Stomach smooth muscle (tissue), 2 donors: Measurements from ENCODE around the gene SHISA3.
"Not testable (repeated sequence)": the region's sequence is repeated elsewhere in the genome, so short reads cannot be mapped to it uniquely, and the experiment has no call there.

Experiments
- H3K27ac ChIP-seq: one replicate; pipeline ENCODE4 v1.7.0; 2013; ENCODE audit warnings: mild to moderate bottlenecking, low read length, inconsistent platforms
- H3K27me3 ChIP-seq, 2 donors: one replicate each; pipeline ENCODE4 v1.7.0; 2013; ENCODE audit warnings: low read length in 2 of 2; ENCODE audit not compliant: insufficient read depth in 2 of 2, control insufficient read depth in 1 of 2
- H3K36me3 ChIP-seq, 2 donors: one replicate each; pipeline ENCODE4 v1.7.0; 2013; ENCODE audit warnings: low read length in 2 of 2; ENCODE audit not compliant: control insufficient read depth in 2 of 2, insufficient read depth in 2 of 2
- H3K4me1 ChIP-seq: one replicate; pipeline ENCODE4 v1.7.0; 2013; ENCODE audit warnings: low read length; ENCODE audit not compliant: control insufficient read depth, insufficient read depth
- H3K4me3 ChIP-seq, 2 donors: one replicate each; pipeline ENCODE4 v1.7.0; 2013; ENCODE audit warnings: low read length in 2 of 2
- H3K9ac ChIP-seq, 2 donors: one replicate each; pipeline ENCODE4 v1.7.0; 2013; ENCODE audit warnings: low read length in 2 of 2, mild to moderate bottlenecking in 1 of 2
- H3K9me3 ChIP-seq, 2 donors: one replicate each; pipeline ENCODE4 v1.7.0; 2013; ENCODE audit warnings: low read length in 2 of 2; ENCODE audit not compliant: control insufficient read depth in 2 of 2
- donor health status: healthy.
- donor health status: Pancreatic carcinoma.

Gene SHISA3

DNA sequence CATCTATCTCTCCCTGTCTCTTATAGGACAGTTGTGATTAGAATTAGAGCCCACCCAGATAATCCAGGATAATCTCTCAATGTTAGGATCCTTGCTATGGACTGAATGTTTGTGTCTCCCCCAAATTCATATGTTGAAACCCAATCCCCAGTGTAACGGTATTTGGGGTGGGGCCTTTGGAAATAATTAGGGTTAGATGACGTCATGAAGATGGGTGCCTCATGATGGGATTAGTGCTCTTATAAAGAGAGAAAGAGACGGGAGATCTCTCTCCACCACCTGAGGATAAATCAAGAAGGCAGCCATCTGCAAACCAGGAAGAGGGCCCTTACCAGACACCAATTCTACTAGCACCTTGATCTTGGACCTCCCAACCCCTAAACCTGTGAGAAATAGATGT, 33.7 kb upstream of the SHISA3 start:
- Histone ChIP-seq H3K9ac (no peak overlapping the region), H3K27ac (no peak overlapping the region), H3K4me3 (no peak overlapping the region), H3K4me1 (no peaks in the 10 kb centered on the region), H3K9me3 (peaks cover 0 to 5% of the 10 kb centered on the region in 2 donors), H3K27me3 (no peaks in the 10 kb centered on the region), H3K36me3 (no peaks in the 10 kb centered on the region)

GRCh38 chr4:42364266-42365053, 32.8 kb upstream of the SHISA3 start:
- no peak overlapping the region for H3K4me3 ChIP-seq
- no peak overlapping the region for H3K27ac ChIP-seq
- H3K9ac ChIP-seq = no peak overlapping the region
- H3K9me3 ChIP-seq = peaks cover 0 to 5% of the 10 kb centered on the region in 2 donors
- no peaks in the 10 kb centered on the region for H3K4me1 ChIP-seq
- no peaks in the 10 kb centered on the region for H3K27me3 ChIP-seq
- H3K36me3 ChIP-seq = no peaks in the 10 kb centered on the region

DNA sequence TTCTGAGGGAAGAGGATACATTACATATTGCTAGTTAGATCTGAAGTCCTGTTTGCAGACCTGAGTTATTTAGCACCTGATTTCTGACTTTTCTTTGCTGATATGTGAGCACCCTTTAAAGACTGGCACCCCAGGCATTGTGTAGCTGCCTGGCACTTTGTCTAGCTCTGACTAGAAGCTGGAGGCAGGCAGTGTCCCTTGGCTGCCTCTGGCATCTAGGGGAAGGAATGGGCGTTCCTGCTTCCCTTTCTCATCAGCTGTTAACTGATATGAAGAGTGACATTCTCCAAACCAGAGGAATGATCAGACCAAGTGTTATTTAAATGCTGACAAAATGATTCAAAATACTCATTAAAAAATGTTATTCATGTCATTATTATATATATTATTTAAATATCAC, 30.3 kb upstream of the SHISA3 start:
- H3K4me3 ChIP-seq = no peak overlapping the region
- peaks cover 0 to 5% of the 10 kb centered on the region in 2 donors for H3K9me3 ChIP-seq
- no peak overlapping the region for H3K27ac ChIP-seq
- H3K9ac ChIP-seq = no peak overlapping the region
- H3K4me1 ChIP-seq = no peaks in the 10 kb centered on the region
- no peaks in the 10 kb centered on the region for H3K27me3 ChIP-seq
- H3K36me3 ChIP-seq = no peaks in the 10 kb centered on the region

DNA sequence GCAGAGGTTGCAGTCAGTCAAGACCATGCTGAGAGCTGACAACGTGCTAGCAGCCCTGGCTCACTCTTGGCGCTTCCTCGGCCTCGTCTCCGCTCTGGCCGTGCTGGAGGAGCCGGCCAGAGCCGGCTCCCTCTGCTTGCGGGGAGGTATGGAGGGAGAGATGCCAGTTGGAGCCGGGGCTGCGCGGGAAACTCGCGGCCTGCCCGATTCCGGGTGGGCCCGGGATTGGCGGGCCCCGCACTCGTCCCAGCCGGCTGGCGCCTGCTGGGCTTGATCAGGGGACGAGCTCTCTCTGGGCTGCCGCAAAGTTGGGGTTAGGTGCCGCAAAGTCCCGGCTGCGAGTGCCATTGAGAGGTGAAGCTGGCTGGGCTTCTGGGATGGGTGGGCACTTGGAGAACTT, 27.8 kb upstream of the SHISA3 start:
- H3K4me3 ChIP-seq = no peak overlapping the region
- no peak overlapping the region for H3K9ac ChIP-seq
- H3K9me3 ChIP-seq = no peaks in the 10 kb centered on the region
- H3K27ac ChIP-seq = no peak overlapping the region
- no peaks in the 10 kb centered on the region for H3K4me1 ChIP-seq
- no peaks in the 10 kb centered on the region for H3K36me3 ChIP-seq
- H3K27me3 ChIP-seq = no peaks in the 10 kb centered on the region

- Histone ChIP-seq H3K4me1 (no peaks in the 10 kb centered on the region), H3K9ac (no peak overlapping the region), H3K27ac (no peak overlapping the region), H3K9me3 (no peaks in the 10 kb centered on the region), H3K4me3 (no peak overlapping the region), H3K36me3 (no peaks in the 10 kb centered on the region), H3K27me3 (no peaks in the 10 kb centered on the region)
Observed at GRCh38 chr4:42371305-42372252, 25.7 kb upstream of the SHISA3 start.

DNA sequence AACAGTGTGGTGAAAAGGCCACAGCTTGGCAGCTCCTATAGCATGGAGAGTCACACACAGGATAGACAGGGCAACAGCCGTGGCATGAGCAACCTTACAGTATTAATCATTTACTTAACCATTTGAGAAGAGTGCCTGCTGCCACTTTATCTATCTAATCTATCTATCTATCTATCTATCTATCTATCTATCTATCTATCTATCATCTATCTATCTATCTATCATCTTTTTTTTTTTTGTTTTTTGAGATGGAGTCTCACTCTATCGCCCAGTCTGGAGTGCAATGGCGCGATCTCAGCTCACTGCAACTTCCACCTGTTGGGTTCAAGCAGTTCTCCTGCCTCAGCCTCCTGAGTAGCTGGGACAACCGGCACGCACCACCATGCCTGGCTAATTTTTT, 25.0 kb upstream of the SHISA3 start:
- not testable (repeated sequence) for H3K27me3 ChIP-seq, H3K36me3 ChIP-seq

DNA sequence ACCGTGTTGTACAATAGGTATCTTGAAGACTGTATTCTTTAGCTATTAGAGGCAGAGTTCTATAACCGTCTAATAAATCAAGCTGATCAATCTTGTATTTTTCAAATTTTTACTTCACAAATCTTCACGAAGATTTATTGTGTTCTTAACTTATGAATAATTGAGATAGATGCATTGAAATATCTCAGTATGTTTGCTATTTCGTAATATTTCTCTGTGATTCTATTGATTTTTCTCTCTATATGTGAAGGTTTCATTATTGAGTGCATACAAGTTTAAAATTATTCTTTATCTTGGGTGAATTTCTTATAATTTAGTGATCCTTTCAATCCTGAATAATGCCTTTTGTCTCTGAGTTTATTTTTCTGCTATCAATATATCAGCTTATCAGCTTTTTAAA, 19.8 kb upstream of the SHISA3 start:
- H3K9me3 ChIP-seq = no peaks in the 10 kb centered on the region
- no peaks in the 10 kb centered on the region for H3K4me1 ChIP-seq
- H3K27me3 ChIP-seq = peaks cover 0 to 2% of the 10 kb centered on the region in 2 donors
- no peak overlapping the region for H3K4me3 ChIP-seq
- H3K27ac ChIP-seq = no peak overlapping the region
- no peak overlapping the region for H3K9ac ChIP-seq
- H3K36me3 ChIP-seq = no peaks in the 10 kb centered on the region

More for the DNA sequence above, 25.0 kb upstream of the SHISA3 start:
- not testable (repeated sequence) for H3K4me3 ChIP-seq, H3K27ac ChIP-seq, H3K4me1 ChIP-seq, H3K9me3 ChIP-seq, H3K9ac ChIP-seq

- Histone ChIP-seq H3K27ac (no peak overlapping the region), H3K4me3 (no peak overlapping the region), H3K9ac (no peak overlapping the region), H3K4me1 (no peaks in the 10 kb centered on the region), H3K27me3 (peaks cover 0 to 2% of the 10 kb centered on the region in 2 donors), H3K9me3 (no peaks in the 10 kb centered on the region), H3K36me3 (no peaks in the 10 kb centered on the region)
Observed at GRCh38 chr4:42381666-42382065, 15.6 kb upstream of the SHISA3 start.

GRCh38 chr4:42385516-42385915, 11.8 kb upstream of the SHISA3 start:
- Histone ChIP-seq H3K27me3 (peaks cover 0 to 2% of the 10 kb centered on the region in 2 donors), H3K9ac (no peak overlapping the region), H3K4me1 (no peaks in the 10 kb centered on the region), H3K9me3 (no peaks in the 10 kb centered on the region), H3K4me3 (no peak overlapping the region), H3K27ac (no peak overlapping the region), H3K36me3 (no peaks in the 10 kb centered on the region)

GRCh38 chr4:42390622-42391354, 6.5 kb upstream of the SHISA3 start:
- H3K9ac ChIP-seq = no peak overlapping the region
- no peak overlapping the region for H3K4me3 ChIP-seq
- no peak overlapping the region for H3K27ac ChIP-seq
- H3K27me3 ChIP-seq = peaks cover 2 to 7% of the 10 kb centered on the region in 2 donors
- no peaks in the 10 kb centered on the region for H3K36me3 ChIP-seq
- H3K9me3 ChIP-seq = no peaks in the 10 kb centered on the region
- H3K4me1 ChIP-seq = no peaks in the 10 kb centered on the region
